Hematopoietic multipotent progenitor cell (in vitro differentiated cells): ENCODE data around the gene ZNF714. TPM values are rescaled to one million over a fixed set of nuclear protein-coding genes. Genes with fewer than 3 reads are reported as not detected.

Source experiments
- DNase-seq, 3 donors: peaks; one replicate each; pipeline ENCODE4 v3.0.0-alpha.2; 2011 to 2015; ENCODE audit warnings: low read depth in 2 of 3, low spot score in 2 of 3
- total RNA-seq: library from RNA; depleted of rRNA; stranded (reverse); fragments of >200 nt; gene quantifications from one replicate; pipeline ENCODE4 v1.2.3, GENCODE V29; 2012

The ZNF714 gene
- 10.8 TPM for total RNA-seq

- peak; percentile 50 to 95 (median 86) for DNase-seq
Observed at GRCh38 chr19:21082011-21082975, at the start of gene ZNF714. ZNF714 (plus strand) TSS chr19:21082203; CDS start chr19:21098269, 16,066 bp downstream.

- no peak for DNase-seq
Observed at GRCh38 chr19:21045028-21045427, 37.0 kb upstream of the ZNF714 start.

GRCh38 chr19:21046489-21046888, 35.5 kb upstream of the ZNF714 start:
- no peak for DNase-seq

- DNase-seq: no peak
Observed at GRCh38 chr19:21047716-21048115, 34.3 kb upstream of the ZNF714 start.

GRCh38 chr19:21052902-21053301, 29.1 kb upstream of the ZNF714 start:
- DNase-seq: no peak

GRCh38 chr19:21065336-21065735, 16.7 kb upstream of the ZNF714 start:
- DNase-seq: no peak

- no peak for DNase-seq
Observed at GRCh38 chr19:21084343-21084742, 2.3 kb downstream of the ZNF714 start.

GRCh38 chr19:21087871-21088270, 5.9 kb downstream of the ZNF714 start:
- DNase-seq: no peak

GRCh38 chr19:21092109-21092508, 10.1 kb downstream of the ZNF714 start:
- DNase-seq: no peak

GRCh38 chr19:21094347-21095025, 12.5 kb downstream of the ZNF714 start:
- DNase-seq: no peak

GRCh38 chr19:21098291-21098690, 16.3 kb downstream of the ZNF714 start:
- DNase-seq: no peak

- DNase-seq: no peak
Observed at GRCh38 chr19:21101521-21102242, 19.7 kb downstream of the ZNF714 start.

GRCh38 chr19:21109116-21109515, 27.1 kb downstream of the ZNF714 start:
- DNase-seq: no peak

GRCh38 chr19:21110183-21110582, 28.2 kb downstream of the ZNF714 start:
- no peak for DNase-seq

GRCh38 chr19:21115430-21115829, 33.4 kb downstream of the ZNF714 start:
- DNase-seq: peak in 1 of 3 donors; percentile 3

GRCh38 chr19:21117041-21117907, 35.3 kb downstream of the ZNF714 start:
- DNase-seq: no peak

- no peak for DNase-seq
Observed at GRCh38 chr19:21126078-21126477, 44.1 kb downstream of the ZNF714 start.

GRCh38 chr19:21127001-21127400, 45.0 kb downstream of the ZNF714 start:
- no peak for DNase-seq

GRCh38 chr19:21127898-21128297, 45.9 kb downstream of the ZNF714 start:
- DNase-seq: no peak
